Activated CD4-positive, alpha-beta T cell treated with anti-CD3 and anti-CD28 coated beads for 24 hours (primary cell): ENCODE results near the gene MICOS13.
"Not testable (repeated sequence)": the region's sequence is repeated elsewhere in the genome, so short reads cannot be mapped to it uniquely, and the experiment has no call there.

Experiments used
- DNase-seq, 2 donors: peaks; one replicate each; pipeline ENCODE4 v3.0.0-alpha.2; 2020; ENCODE audit warnings: low read depth in 2 of 2

The MICOS13 gene

DNA sequence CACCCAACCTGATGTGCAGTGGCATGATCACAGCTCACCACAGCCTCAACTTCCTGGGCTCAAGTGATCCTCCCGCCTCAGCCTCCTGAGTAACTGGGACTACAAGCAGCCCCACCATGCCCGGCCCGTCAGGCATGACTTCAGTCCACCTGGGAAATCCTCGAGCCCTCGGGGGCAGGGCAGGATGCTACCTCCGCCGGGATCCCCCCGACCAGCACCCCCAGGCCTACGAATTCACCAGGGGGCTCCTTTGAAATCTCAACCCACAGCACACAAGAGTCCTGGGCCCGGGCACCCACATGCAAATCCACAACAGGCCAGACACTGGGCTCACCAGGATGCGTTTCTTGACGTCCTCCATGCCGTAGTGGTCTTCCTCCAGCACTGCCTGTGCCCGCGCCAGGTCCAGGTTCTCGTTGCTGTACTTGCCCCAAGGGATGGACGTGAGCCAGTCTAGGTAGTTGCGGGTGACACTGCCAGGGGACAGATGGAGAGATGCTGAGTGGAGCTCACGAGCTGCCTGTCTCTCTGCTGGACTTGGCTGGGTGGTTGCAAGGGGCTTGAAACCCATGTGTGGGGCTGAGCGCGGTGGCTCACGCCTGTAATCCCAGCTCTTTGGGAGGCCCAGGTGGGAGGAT is 20.3 kb upstream of the MICOS13 start:
- DNase-seq: no peak

DNA sequence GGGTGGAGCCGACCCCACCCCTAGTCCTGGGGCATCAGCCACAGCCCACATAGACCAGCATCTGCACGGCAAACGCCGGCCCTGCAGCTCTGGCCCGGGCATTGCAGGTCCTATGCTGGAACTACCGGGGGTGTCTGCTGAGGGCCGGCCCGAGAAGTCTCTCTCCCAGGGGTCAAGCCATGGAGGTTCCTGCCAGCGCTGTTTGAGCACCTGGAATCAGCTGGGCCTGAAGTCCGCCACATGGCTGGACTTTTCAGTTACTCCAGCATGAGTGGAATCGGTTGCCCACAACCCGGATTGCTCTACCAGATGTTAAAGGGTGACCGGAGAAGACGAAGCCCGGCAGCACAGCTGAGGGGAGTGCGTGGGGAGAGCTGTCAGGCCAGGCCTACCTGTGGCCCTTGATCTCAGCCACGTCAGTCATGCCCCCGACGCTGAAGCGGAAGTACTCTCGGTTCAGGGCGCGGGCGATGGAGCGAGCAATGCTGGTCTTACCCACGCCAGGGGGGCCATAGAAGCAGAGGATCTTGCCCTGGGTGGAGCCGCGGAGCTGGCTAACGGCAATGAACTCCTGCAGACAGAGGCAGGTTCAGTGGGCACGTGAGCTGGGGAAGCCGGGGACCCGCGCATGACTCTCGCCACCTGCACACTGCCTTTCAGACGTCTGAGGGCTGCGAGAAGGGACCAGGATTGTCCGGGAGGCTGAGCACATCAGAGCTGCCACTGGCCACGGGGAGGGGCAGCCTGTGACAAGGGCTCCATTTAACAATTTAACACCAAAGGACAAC is 18.5 kb upstream of the MICOS13 start:
- DNase-seq: no peak

DNA sequence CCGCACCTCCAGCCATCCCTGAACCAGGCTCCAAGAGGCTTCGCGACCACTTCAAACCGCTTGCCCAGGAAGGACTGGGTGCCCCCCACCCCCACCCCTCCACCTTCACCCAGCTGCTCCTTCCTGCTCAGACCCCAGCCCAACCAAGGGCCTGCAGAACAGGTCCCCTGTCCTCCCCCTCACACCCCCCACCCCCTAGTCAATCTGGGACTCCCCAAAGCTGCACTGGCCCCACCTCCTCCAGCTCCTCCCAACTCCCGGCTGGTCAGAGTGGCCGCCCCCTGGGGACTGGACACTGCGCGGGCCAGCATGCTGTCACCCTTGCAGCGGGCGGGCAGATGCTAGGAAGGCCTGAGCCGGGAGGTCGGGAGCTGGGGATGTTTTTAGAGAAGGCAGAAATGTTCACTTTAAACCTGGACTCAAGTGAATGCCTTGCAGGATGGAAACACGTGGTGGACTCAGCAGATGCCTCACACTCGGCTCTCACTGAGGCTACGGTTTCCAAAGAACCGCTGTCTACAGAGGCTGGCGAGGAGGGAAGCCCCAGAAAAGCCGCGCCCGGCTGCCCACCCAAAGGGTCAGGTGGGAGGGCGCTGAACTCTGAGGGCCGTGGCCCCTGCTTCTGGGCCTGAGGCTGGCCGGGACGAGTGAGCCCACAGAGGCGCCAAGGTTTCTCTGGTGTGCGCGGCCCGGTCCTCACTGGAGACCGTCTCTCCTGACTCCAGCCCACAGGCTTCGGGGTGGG is 17.7 kb upstream of the MICOS13 start:
- no peak for DNase-seq

DNA sequence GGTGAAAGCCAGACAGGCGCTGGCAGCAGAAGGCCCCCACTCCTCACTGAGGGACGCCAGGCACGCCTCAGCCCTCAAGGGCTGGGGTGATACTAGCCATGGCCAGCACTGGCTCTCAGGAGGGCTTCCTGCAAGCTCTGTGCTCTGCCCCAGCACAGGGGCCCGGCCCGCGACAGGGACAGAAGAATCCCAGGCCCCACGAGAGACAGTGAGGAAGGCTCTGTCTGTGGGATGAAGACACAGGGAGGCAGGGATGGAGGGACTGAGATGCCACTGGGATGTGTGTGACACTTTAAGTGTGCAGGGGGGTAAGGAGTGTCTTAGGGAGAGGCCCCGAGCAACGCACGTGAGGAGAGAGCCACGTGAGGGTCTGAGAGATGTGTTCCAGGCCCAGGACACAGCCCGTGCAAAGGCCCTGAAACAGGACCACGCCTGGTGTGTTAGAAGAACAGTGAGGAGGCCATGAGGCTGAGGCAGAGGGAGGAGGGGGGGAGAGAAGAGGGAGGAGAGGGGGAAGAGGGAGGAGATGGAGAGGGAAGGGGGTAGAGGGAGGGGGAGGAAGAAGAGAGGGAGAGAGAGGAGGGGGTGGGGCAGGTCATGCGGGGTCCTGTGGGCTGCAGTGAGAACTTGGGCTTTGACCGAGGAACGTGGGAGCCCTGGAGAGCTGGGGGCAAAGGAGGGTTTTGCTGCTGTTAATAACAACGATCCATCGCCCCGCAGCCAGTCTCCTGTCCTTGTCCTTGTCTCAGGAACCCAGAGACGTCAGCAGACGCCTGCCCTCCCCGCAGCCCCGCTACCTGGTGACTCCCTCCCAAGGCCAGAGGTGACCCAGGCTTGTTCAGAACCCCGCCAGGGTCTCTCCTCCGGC is 16.9 kb upstream of the MICOS13 start:
- no peak for DNase-seq

DNA sequence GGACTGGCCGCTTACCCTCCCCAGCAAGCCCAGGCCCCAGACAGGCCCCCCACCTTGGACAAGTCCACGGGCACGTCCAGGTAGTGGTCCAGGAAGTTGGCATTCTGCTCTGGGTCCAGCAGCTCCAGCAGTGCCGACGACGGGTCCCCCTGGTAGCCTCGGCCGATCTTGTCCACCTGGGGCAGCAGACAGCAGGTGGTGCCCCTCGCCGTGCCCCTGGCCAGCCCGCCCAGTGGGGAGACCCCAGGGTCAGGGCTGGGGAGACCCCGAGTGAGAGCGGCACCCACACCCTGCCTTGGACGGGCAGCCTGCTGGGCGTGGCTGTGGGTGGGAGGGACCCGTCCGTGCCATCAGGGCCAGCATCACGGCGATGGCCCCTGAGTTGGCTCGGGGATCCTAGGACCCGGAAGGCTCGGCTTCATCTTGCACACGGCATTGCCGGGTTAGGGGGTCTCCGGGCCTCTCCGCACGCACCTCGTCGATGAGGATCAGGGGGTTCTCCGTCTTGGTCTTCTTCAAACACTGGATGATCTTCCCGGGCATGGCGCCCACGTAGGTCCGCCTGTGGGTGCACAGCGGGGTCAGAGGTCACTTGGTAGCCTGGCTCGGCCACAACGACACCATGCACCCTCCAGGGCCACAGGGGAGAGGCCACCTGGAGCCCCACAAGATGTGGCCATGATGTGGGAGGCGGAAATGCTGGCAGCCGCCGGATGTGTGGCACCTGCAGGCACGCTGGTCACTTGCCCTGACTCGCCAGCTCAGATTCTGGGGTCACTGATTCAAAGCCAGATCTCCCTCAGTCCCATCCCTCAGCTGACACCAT is 16.1 kb upstream of the MICOS13 start:
- no peak for DNase-seq

DNA sequence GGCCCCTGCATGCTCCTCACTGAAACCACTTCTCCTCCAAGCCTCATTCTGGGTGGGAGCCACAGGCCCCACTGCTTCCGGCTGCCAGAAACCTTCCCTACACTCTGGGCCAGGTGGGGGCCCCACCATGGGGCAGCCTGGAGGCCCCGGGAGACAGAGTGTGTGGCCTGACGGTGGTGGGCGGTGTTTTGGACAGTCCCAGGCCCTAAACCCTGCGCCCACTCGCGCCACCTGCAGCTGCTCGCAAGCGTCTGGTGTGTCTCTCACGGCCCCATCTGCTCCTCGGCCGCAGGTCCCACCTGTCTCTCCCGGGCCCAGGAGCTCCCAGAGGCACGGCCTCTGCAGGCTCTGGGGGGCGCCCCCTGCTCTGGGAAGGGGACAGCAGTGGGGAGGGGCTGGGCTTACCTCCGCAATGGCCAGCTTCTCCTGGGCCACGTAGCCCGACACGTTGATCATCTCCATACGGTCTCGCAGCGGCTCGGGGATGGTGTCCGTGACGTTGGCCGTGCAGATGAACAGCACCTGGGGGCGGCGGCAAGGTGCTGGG is 15.4 kb upstream of the MICOS13 start:
- no peak for DNase-seq

DNA sequence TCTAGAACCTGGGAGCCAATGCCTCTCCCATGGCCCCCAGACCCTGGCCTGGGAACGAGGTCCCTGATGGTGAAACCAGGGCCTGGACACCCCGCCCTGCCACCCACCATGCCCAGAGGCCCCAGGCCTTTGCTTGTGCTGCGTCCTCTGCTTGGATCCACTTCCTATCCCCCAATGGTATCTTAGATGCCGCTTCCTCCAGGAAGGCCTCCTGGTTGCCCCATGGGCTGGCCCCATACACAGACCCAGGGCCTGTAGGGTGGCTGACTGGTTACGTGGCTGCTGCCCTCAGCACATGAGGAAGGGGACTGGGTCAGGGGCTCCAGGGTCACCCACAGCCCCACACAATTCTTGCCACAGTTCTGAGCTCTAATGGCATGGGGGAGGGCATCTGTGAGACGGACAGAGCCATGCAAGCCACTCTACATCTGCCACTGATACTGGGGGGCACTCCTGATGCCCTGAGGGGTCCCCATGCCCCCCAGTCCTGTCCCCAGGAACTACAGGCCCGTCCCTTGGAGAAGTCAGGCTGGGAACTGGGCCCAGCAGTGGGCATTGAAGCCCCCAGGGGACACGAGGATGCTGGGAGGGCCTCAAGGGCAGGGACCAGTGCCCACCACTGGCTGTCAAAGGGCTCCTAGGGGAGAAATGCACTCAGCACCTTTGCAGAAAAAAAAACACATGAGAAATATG is 14.8 kb upstream of the MICOS13 start:
- no peak for DNase-seq

DNA sequence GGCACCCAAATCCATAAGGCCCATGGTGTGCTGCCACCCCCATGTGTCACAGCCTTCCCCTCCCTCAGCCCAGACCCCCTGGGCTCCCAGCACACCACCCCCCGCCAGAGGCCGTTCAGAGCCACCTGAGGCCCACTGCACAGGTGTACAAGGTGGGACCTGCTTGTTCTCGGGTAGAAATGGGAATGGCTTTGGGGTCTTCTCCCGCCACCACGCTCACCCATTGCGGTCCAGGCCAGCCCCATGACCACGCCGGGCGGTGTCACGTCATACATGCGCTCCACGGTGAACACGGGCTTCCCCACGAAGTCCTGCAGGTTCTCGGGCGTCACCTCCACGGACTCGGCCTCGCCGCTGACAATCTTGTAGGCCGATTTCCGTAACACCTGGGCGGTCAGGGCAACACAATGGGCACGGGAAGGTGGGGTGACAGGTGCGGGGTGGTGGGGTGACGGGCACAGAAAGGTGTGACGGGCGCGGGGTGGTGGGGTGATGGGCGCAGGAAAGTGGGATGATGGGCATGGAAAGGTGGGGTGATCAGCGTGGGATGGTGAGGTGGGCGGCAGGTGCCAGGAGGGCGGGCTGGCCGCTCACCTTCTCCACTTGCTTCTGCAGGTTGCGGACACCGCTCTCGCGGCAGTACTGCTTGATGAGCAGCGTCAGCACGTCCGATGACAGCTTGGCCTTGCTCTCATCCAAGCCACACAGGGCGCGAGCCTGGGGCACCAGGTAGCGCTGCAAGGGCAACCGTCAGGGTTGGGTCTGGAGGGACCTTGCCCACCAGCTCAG is 14.0 kb upstream of the MICOS13 start:
- no peak for DNase-seq

DNA sequence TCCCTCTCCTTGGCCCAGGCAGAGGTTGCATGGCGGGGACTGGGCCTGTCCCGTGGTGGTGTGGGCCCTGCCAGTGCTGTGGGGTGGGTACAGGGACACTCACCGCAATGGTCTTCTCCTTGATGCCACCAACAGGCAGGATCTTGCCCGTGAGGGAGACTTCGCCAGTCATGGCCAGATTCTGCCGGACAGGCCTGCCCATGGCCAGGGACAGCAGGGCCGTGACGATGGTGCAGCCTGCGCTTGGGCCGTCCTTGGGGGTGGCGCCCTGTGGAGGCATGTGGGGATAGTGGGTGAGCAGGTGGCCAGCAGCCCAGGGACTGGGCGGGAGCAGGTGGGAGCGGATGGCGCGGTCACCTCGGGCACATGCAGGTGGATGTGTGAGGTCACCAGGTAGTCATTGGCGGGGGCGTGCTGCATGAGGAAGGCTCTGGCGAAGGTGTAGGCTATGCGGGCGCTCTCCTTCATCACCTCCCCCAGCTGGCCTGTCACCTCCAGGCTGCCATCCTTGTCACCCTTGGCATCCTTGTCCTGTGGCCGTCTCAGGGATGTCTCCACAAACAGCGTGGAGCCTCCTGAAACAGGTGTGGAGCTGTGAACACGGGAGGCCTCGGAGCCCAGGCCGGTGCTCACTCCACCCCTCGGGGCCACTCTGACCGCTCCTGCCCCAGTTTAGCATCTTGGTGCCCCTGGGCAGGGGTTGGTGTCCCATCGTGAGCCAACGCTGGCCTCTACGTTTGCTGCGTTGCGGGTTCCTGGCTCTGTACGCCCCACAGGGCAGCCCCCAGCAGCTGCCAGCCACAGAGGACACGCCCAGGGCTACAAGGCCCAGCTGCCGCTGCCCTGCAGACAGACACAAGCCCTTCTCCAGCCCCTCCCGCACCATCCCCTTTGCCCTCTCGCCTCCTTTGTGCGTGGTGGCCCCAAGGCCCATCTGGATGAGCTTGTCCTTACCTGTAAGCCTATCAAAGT is 13.2 kb upstream of the MICOS13 start:
- DNase-seq: no peak

DNA sequence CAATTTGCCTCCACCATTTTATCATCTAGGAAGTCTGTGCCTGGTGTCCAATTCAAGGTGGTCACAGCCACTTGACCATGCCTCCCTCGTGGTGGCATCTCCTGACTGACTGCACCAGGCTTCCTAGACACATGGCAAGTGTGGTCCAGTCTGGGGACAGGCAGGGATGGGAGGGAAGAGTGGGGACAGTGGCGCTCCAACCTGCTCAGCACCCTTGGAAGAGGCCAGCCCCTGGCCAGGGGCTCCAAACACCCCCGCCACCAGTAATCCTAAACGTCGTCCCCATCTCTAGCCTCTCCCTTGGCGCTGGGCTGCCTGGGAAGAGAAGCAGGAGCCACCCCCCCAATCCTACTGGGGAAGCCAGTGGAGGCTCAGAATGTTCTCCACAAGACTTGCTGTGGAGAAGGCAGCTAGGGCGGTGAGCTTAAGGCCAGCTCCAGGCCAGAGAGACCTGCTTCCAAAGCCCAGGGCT is 12.4 kb upstream of the MICOS13 start:
- DNase-seq: no peak

DNA sequence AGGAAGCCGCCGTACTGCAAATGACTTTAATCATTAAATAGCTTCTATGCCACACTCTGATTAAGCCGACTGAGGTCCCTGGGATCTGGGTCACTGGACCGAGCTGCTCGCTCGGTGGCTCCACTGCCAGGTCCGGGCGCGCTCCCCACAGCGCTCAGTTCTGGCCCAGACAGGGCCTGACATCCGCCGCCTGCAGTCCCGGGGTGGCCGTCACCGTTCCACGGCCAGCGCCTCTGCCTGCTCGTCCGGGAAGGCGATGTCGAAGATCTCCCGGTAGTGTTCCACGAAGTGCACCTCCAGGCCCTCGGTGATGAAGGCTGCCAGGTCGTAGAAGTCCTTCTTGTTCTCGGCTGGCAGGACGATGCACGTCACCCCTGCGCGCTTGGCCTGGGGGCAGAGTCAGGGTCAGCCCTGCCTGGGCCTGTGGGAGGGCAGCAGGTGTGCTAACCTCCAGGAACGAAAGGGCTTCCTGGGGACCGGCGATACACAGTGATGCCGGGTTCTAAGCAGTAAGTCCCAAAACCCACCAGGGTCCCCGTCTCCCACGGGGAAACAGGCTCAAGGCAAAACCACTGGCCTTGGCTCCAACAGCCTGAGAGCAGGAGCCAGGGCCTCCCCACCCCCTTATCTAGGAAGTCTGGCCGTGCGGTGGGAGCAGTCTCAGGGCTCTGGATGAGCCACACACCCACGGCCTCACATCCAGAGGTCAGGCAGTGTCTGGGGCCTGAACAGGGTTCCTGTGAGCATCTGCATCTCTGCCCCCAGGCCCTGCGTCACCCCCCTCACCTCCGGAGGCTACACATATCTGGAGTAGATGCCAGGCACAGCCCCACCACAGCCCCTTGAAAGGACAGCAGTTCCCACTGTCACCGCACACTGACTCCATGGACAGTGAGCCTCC is 11.8 kb upstream of the MICOS13 start:
- DNase-seq: no peak

DNA sequence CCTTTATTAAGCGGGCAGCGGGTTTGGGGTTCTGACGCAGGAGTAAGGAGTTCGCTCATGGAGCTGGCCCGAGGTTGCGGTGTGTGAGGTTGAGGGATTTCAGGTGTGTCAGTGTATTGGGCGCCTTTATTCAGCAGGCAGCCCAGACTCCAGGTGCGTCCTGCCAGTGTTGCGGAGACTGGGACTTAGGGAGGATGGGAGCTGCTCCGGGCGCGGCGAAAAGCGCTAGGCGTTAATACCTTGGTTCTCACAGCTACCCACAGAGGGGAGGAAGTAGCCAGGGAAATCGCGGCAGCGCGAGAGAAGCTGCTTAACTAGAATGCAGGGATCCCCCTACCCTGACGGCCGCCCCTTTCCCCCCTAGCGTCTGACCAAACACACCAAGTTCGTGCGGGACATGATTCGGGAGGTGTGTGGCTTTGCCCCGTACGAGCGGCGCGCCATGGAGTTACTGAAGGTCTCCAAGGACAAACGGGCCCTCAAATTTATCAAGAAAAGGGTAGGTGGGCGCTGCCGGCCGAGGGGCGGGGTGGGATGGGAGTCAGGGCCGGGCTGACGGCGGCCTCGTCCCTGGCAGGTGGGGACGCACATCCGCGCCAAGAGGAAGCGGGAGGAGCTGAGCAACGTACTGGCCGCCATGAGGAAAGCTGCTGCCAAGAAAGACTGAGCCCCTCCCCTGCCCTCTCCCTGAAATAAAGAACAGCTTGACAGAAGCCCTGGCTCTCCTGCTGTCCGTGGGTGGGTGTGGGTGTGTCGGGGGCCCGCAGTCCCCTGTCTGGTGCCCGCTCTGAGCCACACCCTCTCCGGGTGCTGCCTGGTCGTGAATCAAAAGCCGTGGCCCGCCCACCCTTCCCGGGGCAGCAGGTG is 10.9 kb upstream of the MICOS13 start:
- peak in 1 of 2 donors; percentile 56 for DNase-seq

DNA sequence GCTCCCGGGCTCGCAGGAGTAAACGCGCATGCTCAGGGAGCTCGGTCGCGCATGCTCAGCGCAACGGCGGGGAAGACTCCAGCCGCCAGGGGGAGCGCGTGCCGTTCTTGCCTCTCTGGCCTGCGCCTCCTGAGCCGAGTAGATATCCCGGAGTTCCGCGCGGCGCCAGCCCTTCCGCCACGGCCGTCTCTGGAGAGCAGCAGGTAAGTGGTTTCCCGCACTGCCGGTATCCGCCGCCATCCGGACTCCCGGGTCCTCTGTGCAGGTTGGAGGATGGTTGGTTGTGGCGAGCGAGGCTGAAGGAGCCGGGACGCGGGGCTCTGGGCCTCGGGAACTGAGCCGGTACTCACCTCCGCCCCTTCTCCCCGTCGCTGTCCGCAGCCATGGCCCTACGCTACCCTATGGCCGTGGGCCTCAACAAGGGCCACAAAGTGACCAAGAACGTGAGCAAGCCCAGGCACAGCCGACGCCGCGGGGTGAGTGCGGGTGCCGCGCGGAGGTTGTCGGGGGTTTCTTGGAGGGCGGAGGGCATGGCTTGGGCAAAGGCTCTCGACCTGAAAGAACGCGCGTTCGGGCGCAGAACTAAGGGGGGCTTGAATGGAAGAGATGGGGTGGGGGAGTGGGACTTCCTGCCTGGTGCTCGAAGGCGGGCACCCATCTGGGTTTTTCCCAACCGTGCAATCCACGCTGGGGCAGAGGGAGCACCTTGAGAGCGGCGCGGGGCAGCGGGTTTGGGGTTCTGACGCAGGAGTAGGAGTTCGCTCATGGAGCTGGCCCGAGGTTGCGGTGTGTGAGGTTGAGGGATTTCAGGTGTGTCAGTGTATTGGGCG is 10.0 kb upstream of the MICOS13 start, which contains the start of gene RPL36:
RPL36 (plus strand) TSS at position 171 of the 830 bp plus-strand sequence; CDS start at position 384, 213 bp downstream.
- DNase-seq: peak; percentile 99

DNA sequence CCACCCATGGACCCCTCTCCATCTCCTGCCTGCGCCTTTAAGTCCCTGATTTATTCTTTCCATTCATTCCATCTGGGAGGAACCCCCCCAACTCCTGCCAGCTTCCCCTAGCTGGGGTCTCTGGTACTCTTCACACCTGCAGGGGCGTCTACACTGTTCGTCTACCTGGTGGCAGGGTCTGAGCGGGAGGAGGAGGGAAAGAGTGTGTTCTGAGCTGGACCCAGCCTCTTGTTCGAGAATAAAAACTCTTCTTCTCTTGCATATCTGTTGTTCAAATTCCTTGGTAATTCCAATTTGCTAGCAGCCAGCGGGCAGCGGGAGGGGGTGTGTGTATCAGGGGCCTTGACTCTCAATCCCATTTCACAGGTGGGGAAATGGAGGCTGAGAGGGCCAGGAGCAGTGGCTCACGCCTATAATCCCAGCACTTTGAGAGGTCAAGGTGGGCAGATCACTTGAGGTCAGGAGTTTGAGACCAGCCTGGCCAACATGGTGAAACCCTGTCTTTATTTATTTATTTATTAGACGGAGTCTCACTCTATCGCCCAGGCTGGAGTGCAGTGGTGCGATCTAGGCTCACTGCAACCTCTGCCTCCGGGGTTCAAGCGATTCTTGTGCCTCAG is 8.1 kb upstream of the MICOS13 start:
- DNase-seq: not testable (repeated sequence)
